Activated T-helper 9 cell treated with anti-CD3 and anti-CD28 coated beads, Interleukin-2, amount 50 U/mL, for 16 hours (primary cell): ENCODE data around the gene PTPN3.

Experiments
- DNase-seq: peaks from one replicate; pipeline ENCODE4 v3.0.0-alpha.2; 2020; ENCODE audit warnings: low read depth

The PTPN3 gene

GRCh38 chr9:109475526-109475925 is 22.6 kb downstream of the PTPN3 start:
- no peak for DNase-seq

- DNase-seq = no peak
Observed at GRCh38 chr9:109474944-109475343, 23.2 kb downstream of the PTPN3 start.

GRCh38 chr9:109474170-109474569 is 23.9 kb downstream of the PTPN3 start:
- no peak for DNase-seq

GRCh38 chr9:109473329-109473728 is 24.8 kb downstream of the PTPN3 start:
- DNase-seq = no peak

- no peak for DNase-seq
Observed at GRCh38 chr9:109471475-109472393, 26.4 kb downstream of the PTPN3 start.

GRCh38 chr9:109469646-109470358 is 28.3 kb downstream of the PTPN3 start:
- peak; percentile 18 for DNase-seq

- no peak for DNase-seq
Observed at GRCh38 chr9:109468927-109469326, 29.2 kb downstream of the PTPN3 start.

- no peak for DNase-seq
Observed at GRCh38 chr9:109467936-109468335, 30.2 kb downstream of the PTPN3 start.

- no peak for DNase-seq
Observed at GRCh38 chr9:109466623-109467590, 31.2 kb downstream of the PTPN3 start.

- DNase-seq = no peak
Observed at GRCh38 chr9:109463924-109464625, 34.0 kb downstream of the PTPN3 start.

GRCh38 chr9:109460576-109460975 is 37.5 kb downstream of the PTPN3 start:
- DNase-seq = no peak

GRCh38 chr9:109459423-109459822 is 38.7 kb downstream of the PTPN3 start:
- no peak for DNase-seq

- no peak for DNase-seq
Observed at GRCh38 chr9:109458453-109459211, 39.5 kb downstream of the PTPN3 start.

- DNase-seq = no peak
Observed at GRCh38 chr9:109456811-109457210, 41.3 kb downstream of the PTPN3 start.

GRCh38 chr9:109455861-109456260 is 42.2 kb downstream of the PTPN3 start:
- no peak for DNase-seq

GRCh38 chr9:109455391-109455790 is 42.7 kb downstream of the PTPN3 start:
- DNase-seq = no peak

- no peak for DNase-seq
Observed at GRCh38 chr9:109454601-109455155, 43.4 kb downstream of the PTPN3 start.

- DNase-seq = no peak
Observed at GRCh38 chr9:109454041-109454440, 44.1 kb downstream of the PTPN3 start.

GRCh38 chr9:109453210-109453842 is 44.8 kb downstream of the PTPN3 start:
- no peak for DNase-seq

GRCh38 chr9:109452761-109453160 is 45.3 kb downstream of the PTPN3 start:
- DNase-seq = no peak
